HEK293 (cell line): ENCODE measurements around the gene OLFM2.
A peak's percentile ranks its signal among the peaks of the same experiment; 100 is the strongest.

Experiments
- CTCF ChIA-PET: fragments of 350-600 bp; formaldehyde crosslinking; extraction: SDS; loops from one replicate; lab custom pipeline; 2021; ENCODE audit warnings: antibody characterized with exemption; lab: Yijun Ruan, JAX
- POLR2A ChIA-PET: fragments of 300-600 bp; formaldehyde crosslinking; extraction: SDS; loops from one replicate; lab custom pipeline; 2020; ENCODE audit warnings: antibody characterized with exemption, inconsistent platforms; lab: Yijun Ruan, JAX
- H3K27ac ChIP-seq: fragments of 200-500 bp; sonication (Bioruptor generic); 2 replicates; pipeline ENCODE4 v1.5.1; 2014; ENCODE audit warnings: low read depth, low read length, control low read depth, inconsistent platforms; ENCODE audit errors: extremely low read depth
- H3K36me3 ChIP-seq, 2 experiments: fragments of 200-500 bp in 1 of 2; sonication (Bioruptor generic) in 1 of 2; 1 replicate in 1 of 2; 2 replicates in 1 of 2; pipeline ENCODE4 v1.5.1; 2014 to 2017; ENCODE audit warnings: inconsistent platforms in 2 of 2, low read length in 2 of 2; ENCODE audit not compliant: control insufficient read depth in 2 of 2, insufficient read depth in 1 of 2
- H3K4me1 ChIP-seq: fragments of 200-500 bp; sonication (Bioruptor generic); 2 replicates; pipeline ENCODE4 v1.5.1; 2014; ENCODE audit warnings: mild to moderate bottlenecking, low read length, inconsistent platforms; ENCODE audit not compliant: control insufficient read depth, insufficient read depth
- H3K4me3 ChIP-seq: 2 replicates; pipeline ENCODE4 v1.5.1; 2011; ENCODE audit warnings: low read depth, mild to moderate bottlenecking, control low read depth, low read length, moderate library complexity
- H3K9me3 ChIP-seq: fragments of 200-500 bp; sonication (Bioruptor generic); 2 replicates; pipeline ENCODE4 v1.5.1; 2014; ENCODE audit warnings: low read depth, low read length, inconsistent platforms; ENCODE audit not compliant: control insufficient read depth, insufficient read depth
- GFI1B ChIP-seq: fragments of 450-650 bp; formaldehyde crosslinking; IDR thresholded peaks from 2 replicates; pipeline ENCODE4 v1.5.1; 2016; ENCODE audit warnings: missing biosample characterization, missing genetic modification characterization
- GLIS1 ChIP-seq: fragments of 450-650 bp; formaldehyde crosslinking; IDR thresholded peaks from 2 replicates; pipeline ENCODE4 v1.5.1; 2016; ENCODE audit warnings: missing biosample characterization, missing genetic modification characterization
- KLF1 ChIP-seq: fragments of 450-650 bp; formaldehyde crosslinking; IDR thresholded peaks from 2 replicates; pipeline ENCODE4 v1.5.1; 2016; ENCODE audit warnings: missing biosample characterization, missing genetic modification characterization
- KLF16 ChIP-seq: fragments of 450-650 bp; formaldehyde crosslinking; IDR thresholded peaks from 2 replicates; pipeline ENCODE4 v1.5.1; 2017; ENCODE audit warnings: missing biosample characterization, missing genetic modification characterization
- KLF9 ChIP-seq: fragments of 450-650 bp; formaldehyde crosslinking; IDR thresholded peaks from 2 replicates; pipeline ENCODE4 v1.5.1; 2016; ENCODE audit warnings: missing biosample characterization, missing genetic modification characterization, low read depth
- MYNN ChIP-seq: fragments of 450-650 bp; formaldehyde crosslinking; IDR thresholded peaks from 2 replicates; pipeline ENCODE4 v1.5.1; 2016; ENCODE audit warnings: missing biosample characterization, missing genetic modification characterization, borderline replicate concordance
- OVOL3 ChIP-seq: fragments of 450-650 bp; formaldehyde crosslinking; IDR thresholded peaks from 2 replicates; pipeline ENCODE4 v1.5.1; 2016; ENCODE audit warnings: missing biosample characterization, missing genetic modification characterization
- ZFHX2 ChIP-seq: fragments of 450-650 bp; formaldehyde crosslinking; conservative IDR thresholded peaks from 2 replicates; pipeline ENCODE4 v1.5.1; 2016; ENCODE audit warnings: missing biosample characterization, missing genetic modification characterization
- ZFP69B ChIP-seq: fragments of 450-650 bp; formaldehyde crosslinking; IDR thresholded peaks from 2 replicates; pipeline ENCODE4 v1.5.1; 2016; ENCODE audit warnings: missing biosample characterization, missing genetic modification characterization
- ZIC2 ChIP-seq: fragments of 450-650 bp; formaldehyde crosslinking; IDR thresholded peaks from 2 replicates; pipeline ENCODE4 v1.5.1; 2016; ENCODE audit warnings: missing biosample characterization, missing genetic modification characterization
- ZNF114 ChIP-seq: fragments of 450-650 bp; formaldehyde crosslinking; IDR thresholded peaks from 2 replicates; pipeline ENCODE4 v1.5.0; 2017; ENCODE audit warnings: missing biosample characterization, missing genetic modification characterization
- ZNF169 ChIP-seq: fragments of 450-650 bp; formaldehyde crosslinking; IDR thresholded peaks from 2 replicates; pipeline ENCODE4 v1.5.1; 2016; ENCODE audit warnings: missing biosample characterization, missing genetic modification characterization
- ZNF174 ChIP-seq: fragments of 450-650 bp; formaldehyde crosslinking; IDR thresholded peaks from 2 replicates; pipeline ENCODE4 v1.5.0; 2017; ENCODE audit warnings: missing biosample characterization, mild to moderate bottlenecking, missing genetic modification characterization
- ZNF324 ChIP-seq: fragments of 450-650 bp; formaldehyde crosslinking; IDR thresholded peaks from 2 replicates; pipeline ENCODE4 v1.5.1; 2016; ENCODE audit warnings: missing biosample characterization, missing genetic modification characterization
- ZNF354C ChIP-seq: fragments of 450-650 bp; formaldehyde crosslinking; IDR thresholded peaks from 2 replicates; pipeline ENCODE4 v1.5.1; 2016; ENCODE audit warnings: missing biosample characterization, missing genetic modification characterization, low read depth, borderline replicate concordance
- ZNF394 ChIP-seq: fragments of 450-650 bp; formaldehyde crosslinking; IDR thresholded peaks from 2 replicates; pipeline ENCODE4 v1.5.1; 2016; ENCODE audit warnings: missing biosample characterization, missing genetic modification characterization, mild to moderate bottlenecking, moderate library complexity, borderline replicate concordance
- ZNF426 ChIP-seq: fragments of 450-650 bp; formaldehyde crosslinking; IDR thresholded peaks from 2 replicates; pipeline ENCODE4 v1.5.1; 2017; ENCODE audit warnings: missing biosample characterization, missing genetic modification characterization, mild to moderate bottlenecking, inconsistent platforms, moderate library complexity
- ZNF48 ChIP-seq: fragments of 450-650 bp; formaldehyde crosslinking; IDR thresholded peaks from 2 replicates; pipeline ENCODE4 v1.5.1; 2016; ENCODE audit warnings: missing biosample characterization, missing genetic modification characterization
- ZNF560 ChIP-seq: fragments of 450-650 bp; formaldehyde crosslinking; IDR thresholded peaks from 2 replicates; pipeline ENCODE4 v1.5.1; 2017; ENCODE audit warnings: missing biosample characterization, missing genetic modification characterization, borderline replicate concordance
- ZNF571 ChIP-seq: fragments of 450-650 bp; formaldehyde crosslinking; IDR thresholded peaks from 2 replicates; pipeline ENCODE4 v1.5.0; 2017; ENCODE audit warnings: missing biosample characterization, missing genetic modification characterization
- ZNF585B ChIP-seq: fragments of 450-650 bp; formaldehyde crosslinking; IDR thresholded peaks from 2 replicates; pipeline ENCODE4 v1.5.1; 2016; ENCODE audit warnings: missing biosample characterization, missing genetic modification characterization
- ZNF624 ChIP-seq: fragments of 450-650 bp; formaldehyde crosslinking; IDR thresholded peaks from 2 replicates; pipeline ENCODE4 v1.5.1; 2017; ENCODE audit warnings: missing biosample characterization, missing genetic modification characterization
- ZNF76 ChIP-seq: fragments of 450-650 bp; formaldehyde crosslinking; IDR thresholded peaks from 2 replicates; pipeline ENCODE4; 2016; ENCODE audit warnings: low read depth, missing biosample characterization, missing genetic modification characterization, borderline replicate concordance
- ZNF785 ChIP-seq: fragments of 450-650 bp; formaldehyde crosslinking; IDR thresholded peaks from 2 replicates; pipeline ENCODE4 v1.5.1; 2016; ENCODE audit warnings: missing biosample characterization, missing genetic modification characterization
- ZSCAN16 ChIP-seq: fragments of 450-650 bp; formaldehyde crosslinking; IDR thresholded peaks from 2 replicates; pipeline ENCODE4 v1.5.1; 2016; ENCODE audit warnings: missing biosample characterization, missing genetic modification characterization
- TF ChIP-seq, protein P1 (sequence below): IDR thresholded peaks from 2 replicates; pipeline ENCODE4 v1.6.1; 2011; ENCODE audit warnings: mild to moderate bottlenecking, low read depth, low read length, borderline replicate concordance
- TF ChIP-seq, protein P2 (sequence below): fragments of 450-650 bp; formaldehyde crosslinking; IDR thresholded peaks from 2 replicates; pipeline ENCODE4 v1.5.1; 2017; ENCODE audit warnings: missing biosample characterization, mild to moderate bottlenecking, missing genetic modification characterization, moderate library complexity
- TF ChIP-seq, protein P3 (sequence below): fragments of 450-650 bp; formaldehyde crosslinking; IDR thresholded peaks from 2 replicates; pipeline ENCODE4 v1.5.1; 2016; ENCODE audit warnings: missing biosample characterization, missing genetic modification characterization
- TF ChIP-seq, protein P4 (sequence below): fragments of 450-650 bp; formaldehyde crosslinking; IDR thresholded peaks from 2 replicates; pipeline ENCODE4 v1.5.1; 2017; ENCODE audit warnings: missing biosample characterization, missing genetic modification characterization

Gene OLFM2

DNA sequence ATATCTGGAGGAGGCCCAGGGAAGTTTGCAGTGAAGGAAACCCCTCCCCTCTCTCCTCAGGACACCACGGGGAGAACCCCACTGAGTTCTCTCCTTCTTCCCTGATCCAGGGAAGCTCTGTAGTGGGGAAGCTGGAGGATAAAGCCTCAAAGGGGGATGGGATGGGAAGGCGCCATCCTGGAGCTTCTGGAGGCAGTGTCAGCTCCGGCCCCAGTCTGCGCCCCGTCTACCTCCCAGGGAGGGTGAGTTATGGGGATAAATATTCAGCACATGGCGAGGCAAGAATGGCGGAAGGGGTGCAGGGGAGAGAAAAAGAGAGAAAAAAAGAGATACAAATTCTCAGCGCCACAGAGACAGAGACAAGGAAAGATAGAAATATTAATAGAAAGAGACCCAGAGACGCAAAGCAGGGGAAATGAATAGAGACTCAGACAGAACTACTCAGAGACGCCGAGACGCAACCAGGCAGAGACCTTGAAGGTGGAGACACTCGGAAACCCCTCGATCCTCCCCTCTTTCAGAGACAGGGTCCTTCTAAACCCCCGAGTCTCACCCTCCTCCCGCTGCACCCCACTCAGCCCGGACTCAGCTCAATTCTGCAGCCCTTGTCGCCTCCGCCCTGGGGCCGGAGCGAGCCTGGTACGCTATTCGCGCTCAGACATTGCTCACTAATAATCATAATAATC lies 23.6 kb downstream of the OLFM2 start:
- CTCF ChIA-PET = interaction anchor here (0.6 to 0.7 kb wide), 3 partner anchors 148 to 1570 kb away, joined by 3 to 6 read pairs (median 3); no protein-coding TSS in a partner anchor
- no peak overlapping the region for H3K27ac ChIP-seq
- TF ChIP-seq GLIS1 (peak; percentile 51), ZNF169 (tag by site-specific recombination) (no peak), OVOL3 (tag by site-specific recombination) (no peak), ZNF394 (no peak), ZNF76 (no peak), GFI1B (no peak), ZIC2 (peak; percentile 14; the same call in 1 of the 2 replicates), ZNF571 (tag by site-specific recombination) (no peak), ZFP69B (no peak)
- TF ChIP-seq, protein P1, sequence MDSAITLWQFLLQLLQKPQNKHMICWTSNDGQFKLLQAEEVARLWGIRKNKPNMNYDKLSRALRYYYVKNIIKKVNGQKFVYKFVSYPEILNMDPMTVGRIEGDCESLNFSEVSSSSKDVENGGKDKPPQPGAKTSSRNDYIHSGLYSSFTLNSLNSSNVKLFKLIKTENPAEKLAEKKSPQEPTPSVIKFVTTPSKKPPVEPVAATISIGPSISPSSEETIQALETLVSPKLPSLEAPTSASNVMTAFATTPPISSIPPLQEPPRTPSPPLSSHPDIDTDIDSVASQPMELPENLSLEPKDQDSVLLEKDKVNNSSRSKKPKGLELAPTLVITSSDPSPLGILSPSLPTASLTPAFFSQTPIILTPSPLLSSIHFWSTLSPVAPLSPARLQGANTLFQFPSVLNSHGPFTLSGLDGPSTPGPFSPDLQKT = no peak
- peak overlapping the region; percentile 47 for H3K4me3 ChIP-seq
- no peaks in the 10 kb centered on the region for H3K4me1 ChIP-seq
- H3K36me3 ChIP-seq = no peaks in the 10 kb centered on the region
- POLR2A ChIA-PET = no interaction called here
- H3K9me3 ChIP-seq = no peaks in the 10 kb centered on the region

DNA sequence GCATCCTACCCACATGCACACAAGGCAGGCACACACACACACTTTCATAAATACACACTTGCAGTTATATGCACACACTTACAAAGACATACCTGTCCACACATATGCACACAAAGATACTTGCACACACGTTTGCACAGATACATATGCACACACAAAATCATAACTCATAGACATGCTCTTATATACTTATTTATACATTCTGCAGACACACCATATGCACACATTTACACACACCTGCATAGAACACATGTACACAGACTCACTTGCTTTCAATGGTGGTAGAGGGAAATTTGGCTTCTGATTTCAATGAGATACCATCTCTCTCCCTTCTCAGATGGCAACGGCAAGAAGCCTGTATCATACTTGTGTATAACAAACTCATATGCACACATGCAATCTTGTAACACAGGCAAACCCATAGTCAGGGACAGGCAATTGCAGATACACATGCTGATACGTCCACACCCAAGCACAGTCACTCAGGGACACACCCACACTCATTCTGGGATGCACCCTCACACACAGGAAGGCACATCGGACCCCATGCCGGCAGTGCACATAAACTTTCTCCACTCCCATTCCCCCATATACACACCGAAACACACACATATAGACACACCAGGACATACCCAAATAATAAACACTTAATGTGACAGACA lies 24.7 kb downstream of the OLFM2 start:
- POLR2A ChIA-PET = no interaction called here
- CTCF ChIA-PET = interaction anchor here (0.6 to 1.0 kb wide), 3 partner anchors 14 to 765 kb away, joined by 3 to 4 read pairs (median 3); no protein-coding TSS in a partner anchor
- TF ChIP-seq ZNF324 (tag by site-specific recombination) (no peak), ZNF48 (tag by site-specific recombination) (no peak), MYNN (tag by site-specific recombination) (no peak), ZNF169 (tag by site-specific recombination) (no peak), ZNF114 (tag by site-specific recombination) (no peak), ZNF624 (tag by site-specific recombination) (no peak), KLF16 (tag by site-specific recombination) (no peak), ZNF354C (no peak), ZFHX2 (peak; percentile 41), ZNF426 (no peak), ZNF174 (tag by site-specific recombination) (no peak), KLF9 (tag by site-specific recombination) (peak; percentile 34; the same call in 1 of the 2 replicates), ZNF785 (tag by site-specific recombination) (no peak), ZNF560 (no peak), KLF1 (peak; percentile 66), ZSCAN16 (tag by site-specific recombination) (no peak), ZNF585B (tag by site-specific recombination) (no peak)
- TF ChIP-seq, protein P2, sequence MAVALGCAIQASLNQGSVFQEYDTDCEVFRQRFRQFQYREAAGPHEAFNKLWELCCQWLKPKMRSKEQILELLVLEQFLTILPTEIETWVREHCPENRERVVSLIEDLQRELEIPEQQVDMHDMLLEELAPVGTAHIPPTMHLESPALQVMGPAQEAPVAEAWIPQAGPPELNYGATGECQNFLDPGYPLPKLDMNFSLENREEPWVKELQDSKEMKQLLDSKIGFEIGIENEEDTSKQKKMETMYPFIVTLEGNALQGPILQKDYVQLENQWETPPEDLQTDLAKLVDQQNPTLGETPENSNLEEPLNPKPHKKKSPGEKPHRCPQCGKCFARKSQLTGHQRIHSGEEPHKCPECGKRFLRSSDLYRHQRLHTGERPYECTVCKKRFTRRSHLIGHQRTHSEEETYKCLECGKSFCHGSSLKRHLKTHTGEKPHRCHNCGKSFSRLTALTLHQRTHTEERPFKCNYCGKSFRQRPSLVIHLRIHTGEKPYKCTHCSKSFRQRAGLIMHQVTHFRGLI (tag by site-specific recombination) = no peak
- TF ChIP-seq, protein P3, sequence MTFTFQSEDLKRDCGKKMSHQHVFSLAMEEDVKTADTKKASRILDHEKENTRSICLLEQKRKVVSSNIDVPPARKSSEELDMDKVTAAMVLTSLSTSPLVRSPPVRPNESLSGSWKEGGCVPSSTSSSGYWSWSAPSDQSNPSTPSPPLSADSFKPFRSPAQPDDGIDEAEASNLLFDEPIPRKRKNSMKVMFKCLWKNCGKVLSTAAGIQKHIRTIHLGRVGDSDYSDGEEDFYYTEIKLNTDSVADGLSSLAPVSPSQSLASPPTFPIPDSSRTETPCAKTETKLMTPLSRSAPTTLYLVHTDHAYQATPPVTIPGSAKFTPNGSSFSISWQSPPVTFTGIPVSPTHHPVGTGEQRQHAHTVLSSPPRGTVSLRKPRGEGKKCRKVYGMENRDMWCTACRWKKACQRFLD (tag by site-specific recombination) = no peak
- TF ChIP-seq, protein P4, sequence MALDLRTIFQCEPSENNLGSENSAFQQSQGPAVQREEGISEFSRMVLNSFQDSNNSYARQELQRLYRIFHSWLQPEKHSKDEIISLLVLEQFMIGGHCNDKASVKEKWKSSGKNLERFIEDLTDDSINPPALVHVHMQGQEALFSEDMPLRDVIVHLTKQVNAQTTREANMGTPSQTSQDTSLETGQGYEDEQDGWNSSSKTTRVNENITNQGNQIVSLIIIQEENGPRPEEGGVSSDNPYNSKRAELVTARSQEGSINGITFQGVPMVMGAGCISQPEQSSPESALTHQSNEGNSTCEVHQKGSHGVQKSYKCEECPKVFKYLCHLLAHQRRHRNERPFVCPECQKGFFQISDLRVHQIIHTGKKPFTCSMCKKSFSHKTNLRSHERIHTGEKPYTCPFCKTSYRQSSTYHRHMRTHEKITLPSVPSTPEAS (tag by site-specific recombination) = peak; percentile 85

More for the DNA sequence above, 24.7 kb downstream of the OLFM2 start:
- no peaks in the 10 kb centered on the region for H3K36me3 ChIP-seq
- H3K27ac ChIP-seq = no peak overlapping the region
- no peak overlapping the region for H3K4me3 ChIP-seq
- H3K9me3 ChIP-seq = no peaks in the 10 kb centered on the region
- H3K4me1 ChIP-seq = no peaks in the 10 kb centered on the region
